ENCODE results near the gene MBOAT7.
"Not testable (repeated sequence)": the region's sequence is repeated elsewhere in the genome, so short reads cannot be mapped to it uniquely, and the experiment has no call there.

GRCh38 chr19:54214217-54214616 is 24.8 kb upstream of the MBOAT7 start:
- not testable (repeated sequence) for TF ChIP-seq POLR2A (IDR thresholded peaks at IDR 0.05; ENCODE audit: low read depth, low read length); BHLHE40 (IDR thresholded peaks at IDR 0.05; ENCODE audit: low read depth, low read length); RAD21 (IDR thresholded peaks at IDR 0.05; ENCODE audit: low read length); MXI1 (IDR thresholded peaks at IDR 0.05; ENCODE audit: borderline replicate concordance, low read depth, low read length)
- TF ChIP-seq, protein P1, sequence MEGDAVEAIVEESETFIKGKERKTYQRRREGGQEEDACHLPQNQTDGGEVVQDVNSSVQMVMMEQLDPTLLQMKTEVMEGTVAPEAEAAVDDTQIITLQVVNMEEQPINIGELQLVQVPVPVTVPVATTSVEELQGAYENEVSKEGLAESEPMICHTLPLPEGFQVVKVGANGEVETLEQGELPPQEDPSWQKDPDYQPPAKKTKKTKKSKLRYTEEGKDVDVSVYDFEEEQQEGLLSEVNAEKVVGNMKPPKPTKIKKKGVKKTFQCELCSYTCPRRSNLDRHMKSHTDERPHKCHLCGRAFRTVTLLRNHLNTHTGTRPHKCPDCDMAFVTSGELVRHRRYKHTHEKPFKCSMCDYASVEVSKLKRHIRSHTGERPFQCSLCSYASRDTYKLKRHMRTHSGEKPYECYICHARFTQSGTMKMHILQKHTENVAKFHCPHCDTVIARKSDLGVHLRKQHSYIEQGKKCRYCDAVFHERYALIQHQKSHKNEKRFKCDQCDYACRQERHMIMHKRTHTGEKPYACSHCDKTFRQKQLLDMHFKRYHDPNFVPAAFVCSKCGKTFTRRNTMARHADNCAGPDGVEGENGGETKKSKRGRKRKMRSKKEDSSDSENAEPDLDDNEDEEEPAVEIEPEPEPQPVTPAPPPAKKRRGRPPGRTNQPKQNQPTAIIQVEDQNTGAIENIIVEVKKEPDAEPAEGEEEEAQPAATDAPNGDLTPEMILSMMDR (conservative IDR thresholded peaks at IDR 0.05; ENCODE audit: low read depth, low read length): not testable (repeated sequence)

All from IMR-90 (cell line).